ENCODE results near the gene MYO9B. TPM values are rescaled to one million over a fixed set of nuclear protein-coding genes. Genes with fewer than 3 reads are reported as not detected.

MYO9B gene
- total and polyA plus RNA-seq, 2 of the 13 experiments (the other 11 are each of a cell fraction or from before 2014, with no cell fraction given) = 18.0 to 18.3 TPM

DNA sequence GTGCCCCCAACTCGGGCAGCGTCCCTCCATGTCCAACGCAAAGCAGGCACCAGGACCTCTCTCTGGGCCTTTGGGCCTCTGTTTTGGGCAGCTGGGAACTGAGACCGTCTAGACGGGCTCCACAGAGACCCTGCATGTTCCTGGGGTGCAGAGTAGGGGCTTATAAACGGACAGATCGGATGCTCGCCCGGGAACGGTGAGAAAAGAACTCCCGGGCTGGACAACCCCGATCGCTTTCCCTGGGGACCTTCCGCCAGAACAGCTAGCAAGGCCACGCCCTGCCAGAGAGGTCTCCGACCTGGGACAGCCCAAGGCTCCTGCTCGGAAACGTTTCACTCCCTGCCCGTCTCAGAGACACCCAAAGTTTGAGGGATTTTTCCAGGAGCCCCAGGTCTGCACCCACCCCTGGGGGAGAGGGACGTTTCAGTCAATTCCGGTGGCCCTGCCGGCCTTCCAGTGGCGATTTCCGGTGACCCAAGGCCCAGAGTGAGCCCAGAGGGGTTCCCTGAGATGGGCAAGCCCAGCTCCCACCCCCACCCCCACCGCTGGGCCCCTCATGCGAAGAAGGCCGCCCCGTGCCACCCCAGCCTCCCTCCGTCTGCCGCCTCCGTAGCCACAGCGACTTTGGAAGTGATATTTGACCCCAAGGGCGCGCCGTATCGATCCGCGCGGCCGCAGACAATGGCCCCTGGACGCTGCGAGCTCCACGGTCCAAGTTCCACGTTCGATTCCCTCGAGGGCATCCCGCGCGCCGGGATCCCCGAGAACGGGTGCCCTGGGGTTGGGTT is 168.4 kb downstream of the MYO9B start (continued):
- TF ChIP-seq KDM1A (CRISPR knock-in tag; IDR thresholded peaks at IDR 0.05) (peak; percentile 74; the same call in 1 of the 2 replicates), ASH2L (IDR thresholded peaks at IDR 0.05; ENCODE audit: insufficient read length, low read depth, low read length) (peak; percentile 62), RAD21 (CRISPR knock-in tag; IDR thresholded peaks at IDR 0.05) (no peak), ZXDC (CRISPR knock-in tag; IDR thresholded peaks at IDR 0.05) (peak; percentile 57; the same call in 1 of the 2 replicates), HHEX (CRISPR knock-in tag; IDR thresholded peaks at IDR 0.05) (0 out of 2 replicates have a peak, but pooled peaks have one; percentile 17), NCOR1 (IDR thresholded peaks at IDR 0.05; ENCODE audit: borderline replicate concordance, low read length) (peak; percentile 92), ZNF709 (CRISPR knock-in tag; IDR thresholded peaks at IDR 0.05) (peak; percentile 17; the same call in 1 of the 2 replicates), MAFG (CRISPR knock-in tag; IDR thresholded peaks at IDR 0.05) (no peak), YEATS4 (CRISPR knock-in tag; IDR thresholded peaks at IDR 0.05; ENCODE audit: borderline replicate concordance) (peak; percentile 80), SIX4 (CRISPR knock-in tag; IDR thresholded peaks at IDR 0.05) (peak; percentile 92), FLYWCH1 (CRISPR knock-in tag; IDR thresholded peaks at IDR 0.05) (no peak), ZNF232 (CRISPR knock-in tag; IDR thresholded peaks at IDR 0.05; ENCODE audit: borderline replicate concordance) (peak; percentile 76; the same call in 1 of the 2 replicates), PPARG (CRISPR knock-in tag; conservative IDR thresholded peaks at IDR 0.05) (peak; percentile 58; the same call in 1 of the 2 replicates), ZNF331 (CRISPR knock-in tag; IDR thresholded peaks at IDR 0.05) (peak; percentile 68; the same call in 1 of the 2 replicates), ESRRA (CRISPR knock-in tag; IDR thresholded peaks at IDR 0.05; ENCODE audit: low read depth) (peak; percentile 94), TBL1XR1 (IDR thresholded peaks at IDR 0.05; ENCODE audit: borderline replicate concordance, low read length, partially characterized antibody) (peak; percentile 80), ZNF292 (CRISPR knock-in tag; IDR thresholded peaks at IDR 0.05; ENCODE audit: borderline replicate concordance, low read depth) (0 out of 2 replicates have a peak, but pooled peaks have one; percentile 19), AFF4 (CRISPR knock-in tag; IDR thresholded peaks at IDR 0.05) (0 out of 2 replicates have a peak, but pooled peaks have one; percentile 15), ARNT2 (CRISPR knock-in tag; IDR thresholded peaks at IDR 0.05; ENCODE audit: low read depth) (no peak; the same call in 1 of the 2 replicates), TAF1 (CRISPR knock-in tag; IDR thresholded peaks at IDR 0.05) (peak; percentile 71; the same call in 1 of the 2 replicates), SPEN (CRISPR knock-in tag; IDR thresholded peaks at IDR 0.05; ENCODE audit: low read depth) (peak; percentile 70)
- TF ChIP-seq, protein P1, sequence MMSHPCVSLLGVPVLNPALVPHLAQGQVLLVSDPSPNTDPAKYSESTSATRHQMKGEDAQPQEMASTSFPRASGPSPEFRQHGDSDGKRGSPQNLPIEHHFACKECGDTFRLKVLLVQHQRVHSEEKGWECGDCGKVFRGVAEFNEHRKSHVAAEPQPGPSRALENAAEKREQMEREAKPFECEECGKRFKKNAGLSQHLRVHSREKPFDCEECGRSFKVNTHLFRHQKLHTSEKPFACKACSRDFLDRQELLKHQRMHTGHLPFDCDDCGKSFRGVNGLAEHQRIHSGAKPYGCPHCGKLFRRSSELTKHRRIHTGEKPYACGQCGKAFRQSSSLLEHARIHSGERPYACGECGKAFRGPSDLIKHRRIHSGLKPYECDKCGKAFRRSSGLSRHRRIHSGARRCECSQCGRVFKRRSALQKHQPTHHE (CRISPR knock-in tag; IDR thresholded peaks at IDR 0.05; ENCODE audit: borderline replicate concordance) = 0 out of 2 replicates have a peak, but pooled peaks have one; percentile 72
